B cell (primary cell): ENCODE measurements around the gene MTHFD2L.

Experiments used
- CTCF ChIP-seq: fragments of 200-600 bp; IDR thresholded peaks from one replicate; pipeline ENCODE4 v1.8.0; 2022; ENCODE audit warnings: antibody characterized with exemption, mild to moderate bottlenecking
- EZH2 ChIP-seq: IDR thresholded peaks from 2 replicates; pipeline ENCODE4 v1.6.1; 2012; ENCODE audit warnings: borderline replicate concordance, low read depth, mild to moderate bottlenecking, moderate library complexity, low read length; ENCODE audit not compliant: insufficient read depth, poor library complexity, severe bottlenecking

- no peak for TF ChIP-seq EZH2
- TF ChIP-seq CTCF, result no peak
Measured at GRCh38 chr4:74202062-74202586, 44.2 kb downstream of the MTHFD2L start.
